ENCODE measurements around the gene KCMF1. TPM values are rescaled to one million over a fixed set of nuclear protein-coding genes. Genes with fewer than 3 reads are reported as not detected.

The KCMF1 gene
- total RNA-seq, 2 donors from 2014 or later, result 40.6 to 46.7 TPM

GRCh38 chr2:85032621-85033020, 61.7 kb downstream of the KCMF1 start:
- TF ChIP-seq, protein P1, sequence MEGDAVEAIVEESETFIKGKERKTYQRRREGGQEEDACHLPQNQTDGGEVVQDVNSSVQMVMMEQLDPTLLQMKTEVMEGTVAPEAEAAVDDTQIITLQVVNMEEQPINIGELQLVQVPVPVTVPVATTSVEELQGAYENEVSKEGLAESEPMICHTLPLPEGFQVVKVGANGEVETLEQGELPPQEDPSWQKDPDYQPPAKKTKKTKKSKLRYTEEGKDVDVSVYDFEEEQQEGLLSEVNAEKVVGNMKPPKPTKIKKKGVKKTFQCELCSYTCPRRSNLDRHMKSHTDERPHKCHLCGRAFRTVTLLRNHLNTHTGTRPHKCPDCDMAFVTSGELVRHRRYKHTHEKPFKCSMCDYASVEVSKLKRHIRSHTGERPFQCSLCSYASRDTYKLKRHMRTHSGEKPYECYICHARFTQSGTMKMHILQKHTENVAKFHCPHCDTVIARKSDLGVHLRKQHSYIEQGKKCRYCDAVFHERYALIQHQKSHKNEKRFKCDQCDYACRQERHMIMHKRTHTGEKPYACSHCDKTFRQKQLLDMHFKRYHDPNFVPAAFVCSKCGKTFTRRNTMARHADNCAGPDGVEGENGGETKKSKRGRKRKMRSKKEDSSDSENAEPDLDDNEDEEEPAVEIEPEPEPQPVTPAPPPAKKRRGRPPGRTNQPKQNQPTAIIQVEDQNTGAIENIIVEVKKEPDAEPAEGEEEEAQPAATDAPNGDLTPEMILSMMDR (IDR thresholded peaks at IDR 0.05), result no peak
- DNase-seq (ENCODE audit: low spot score), result no peak
- Histone ChIP-seq H3K36me3 (peaks cover 17% of the 10 kb centered on the region), H3K9me3 (no peaks in the 10 kb centered on the region), H3K27ac (no peak overlapping the region), H3K27me3 (replicated peaks; ENCODE audit: insufficient read depth) (no peaks in the 10 kb centered on the region), H3K4me3 (no peak overlapping the region), H3K4me1 (ENCODE audit: control insufficient read depth in 1 of 2, low read depth in 2 of 2) (no peaks in the 10 kb centered on the region)
- ATAC-seq (ENCODE audit: insufficient number of reproducible peaks, low FRiP score, low read depth), result no peak

DNA sequence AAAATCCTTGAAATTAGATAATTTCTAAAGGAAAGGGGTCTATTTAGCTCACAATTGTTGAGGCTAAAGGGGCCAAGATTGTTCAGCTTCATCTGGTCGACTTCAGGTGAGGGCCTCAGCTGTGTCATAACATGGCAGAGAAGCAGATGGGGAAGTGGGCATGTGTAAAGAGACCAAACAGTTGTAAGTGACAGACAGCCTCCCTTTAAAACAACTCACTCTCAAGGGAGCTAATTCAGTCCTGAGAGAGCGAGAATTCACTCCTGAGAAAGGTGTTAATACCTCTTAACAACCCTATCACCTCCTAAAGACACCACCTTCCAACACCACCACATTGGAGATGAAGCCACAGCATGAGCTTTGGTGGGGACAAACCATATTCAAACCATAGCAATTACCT, 62.4 kb downstream of the KCMF1 start:
- TF ChIP-seq, protein P1 (IDR thresholded peaks at IDR 0.05), result no peak

DNA sequence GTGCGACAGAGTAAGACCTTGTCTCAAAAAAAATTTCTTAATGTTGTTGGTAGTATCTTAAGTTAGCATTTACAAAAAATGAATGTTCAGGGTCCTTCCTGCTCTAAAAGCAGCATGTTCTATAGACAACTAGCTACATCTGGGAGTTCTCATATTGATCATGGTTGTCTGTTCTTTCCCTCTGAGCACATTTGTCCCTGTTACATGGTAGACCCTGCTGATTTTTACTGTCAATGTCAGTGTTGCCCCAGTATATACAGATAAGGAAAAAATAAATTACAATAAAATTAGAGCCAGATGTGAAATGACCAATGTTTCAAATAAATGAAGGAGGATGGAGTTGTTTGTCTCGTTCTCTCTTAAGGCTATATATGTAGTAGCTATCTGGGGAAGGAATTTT, 63.2 kb downstream of the KCMF1 start:
- H3K9me3 ChIP-seq, result no peaks in the 10 kb centered on the region
- no peaks in the 10 kb centered on the region for H3K4me1 ChIP-seq (ENCODE audit: control insufficient read depth in 1 of 2, low read depth in 2 of 2)
- TF ChIP-seq, protein P1 (IDR thresholded peaks at IDR 0.05), result no peak
- H3K36me3 ChIP-seq, result peaks cover 10% of the 10 kb centered on the region
- no peak overlapping the region for H3K27ac ChIP-seq
- no peaks in the 10 kb centered on the region for H3K27me3 ChIP-seq (replicated peaks; ENCODE audit: insufficient read depth)
- H3K4me3 ChIP-seq, result no peak overlapping the region
- ATAC-seq (ENCODE audit: insufficient number of reproducible peaks, low FRiP score, low read depth) (no peak), DNase-seq (ENCODE audit: low spot score) (no peak)

More for the DNA sequence above, 62.4 kb downstream of the KCMF1 start:
- Histone ChIP-seq H3K27ac (no peak overlapping the region), H3K4me1 (ENCODE audit: control insufficient read depth in 1 of 2, low read depth in 2 of 2) (no peaks in the 10 kb centered on the region), H3K4me3 (no peak overlapping the region), H3K27me3 (replicated peaks; ENCODE audit: insufficient read depth) (no peaks in the 10 kb centered on the region), H3K9me3 (no peaks in the 10 kb centered on the region), H3K36me3 (peaks cover 17% of the 10 kb centered on the region)
- no peak for DNase-seq (ENCODE audit: low spot score)
- no peak for ATAC-seq (ENCODE audit: insufficient number of reproducible peaks, low FRiP score, low read depth)

- H3K27me3 ChIP-seq (replicated peaks; ENCODE audit: insufficient read depth), result no peaks in the 10 kb centered on the region
- H3K4me3 ChIP-seq, result no peak overlapping the region
- H3K9me3 ChIP-seq, result no peaks in the 10 kb centered on the region
- H3K27ac ChIP-seq, result no peak overlapping the region
- peaks cover 0 to under 1% of the 10 kb centered on the region in 2 donors for H3K4me1 ChIP-seq (ENCODE audit: control insufficient read depth in 1 of 2, low read depth in 2 of 2)
- ATAC-seq (ENCODE audit: insufficient number of reproducible peaks, low FRiP score, low read depth) (no peak), DNase-seq (ENCODE audit: low spot score) (no peak)
- TF ChIP-seq, protein P1 (IDR thresholded peaks at IDR 0.05), result no peak
- H3K36me3 ChIP-seq, result peaks cover 9% of the 10 kb centered on the region
These were observed 66.7 kb downstream of the KCMF1 start for GRCh38 chr2:85037622-85038021.

GRCh38 chr2:85042330-85042729, 71.4 kb downstream of the KCMF1 start:
- Histone ChIP-seq H3K9me3 (no peaks in the 10 kb centered on the region), H3K36me3 (peaks cover 20% of the 10 kb centered on the region), H3K27ac (no peak overlapping the region), H3K4me1 (ENCODE audit: control insufficient read depth in 1 of 2, low read depth in 2 of 2) (peaks cover 0 to 4% of the 10 kb centered on the region in 2 donors), H3K27me3 (replicated peaks; ENCODE audit: insufficient read depth) (no peaks in the 10 kb centered on the region), H3K4me3 (no peak overlapping the region)
- TF ChIP-seq, protein P1 (IDR thresholded peaks at IDR 0.05), result no peak
- ATAC-seq (ENCODE audit: insufficient number of reproducible peaks, low FRiP score, low read depth) (no peak), DNase-seq (ENCODE audit: low spot score) (no peak)

Data from thoracic aorta (tissue), 2 donors.